8988T (cell line): Measurements from ENCODE around the gene BCAS1.
"Not testable (repeated sequence)": the region's sequence is repeated elsewhere in the genome, so short reads cannot be mapped to it uniquely, and the experiment has no call there.

Source experiments
- DNase-seq: peaks from one replicate; pipeline ENCODE4 v3.0.0; 2011

BCAS1 gene

GRCh38 chr20:53937339-53937741, 133.1 kb downstream of the BCAS1 start:
- no peak for DNase-seq

GRCh38 chr20:53935344-53936084, 134.9 kb downstream of the BCAS1 start:
- DNase-seq: no peak

GRCh38 chr20:53934421-53935343, 135.7 kb downstream of the BCAS1 start:
- no peak for DNase-seq

- no peak for DNase-seq
Observed at GRCh38 chr20:53933232-53933846, 137.1 kb downstream of the BCAS1 start.

- DNase-seq: not testable (repeated sequence)
Observed at GRCh38 chr20:53932655-53933192, 137.7 kb downstream of the BCAS1 start.

- DNase-seq: no peak
Observed at GRCh38 chr20:53931597-53931996, 138.8 kb downstream of the BCAS1 start.

GRCh38 chr20:53930651-53931504, 139.5 kb downstream of the BCAS1 start:
- no peak for DNase-seq

- DNase-seq: no peak
Observed at GRCh38 chr20:53929974-53930650, 140.3 kb downstream of the BCAS1 start.

GRCh38 chr20:53929399-53929798, 141.0 kb downstream of the BCAS1 start:
- DNase-seq: no peak

GRCh38 chr20:53927990-53928389, 142.4 kb downstream of the BCAS1 start:
- no peak for DNase-seq

- peak; percentile 34 for DNase-seq
Observed at GRCh38 chr20:53926428-53927028, 143.9 kb downstream of the BCAS1 start.

- no peak for DNase-seq
Observed at GRCh38 chr20:53925651-53926401, 144.6 kb downstream of the BCAS1 start.

- no peak for DNase-seq
Observed at GRCh38 chr20:53923566-53924369, 146.6 kb downstream of the BCAS1 start.

- no peak for DNase-seq
Observed at GRCh38 chr20:53922901-53923314, 147.5 kb downstream of the BCAS1 start.

GRCh38 chr20:53921443-53921973, 148.9 kb downstream of the BCAS1 start:
- no peak for DNase-seq

GRCh38 chr20:53920647-53921245, 149.6 kb downstream of the BCAS1 start:
- DNase-seq: no peak

GRCh38 chr20:53919886-53920285, 150.5 kb downstream of the BCAS1 start:
- DNase-seq: no peak

- DNase-seq: peak; percentile 73
Observed at GRCh38 chr20:53918949-53919361, 151.4 kb downstream of the BCAS1 start.

GRCh38 chr20:53918020-53918311, 152.4 kb downstream of the BCAS1 start:
- DNase-seq: no peak
